ENCODE data around the gene ZBTB32. TPM values are rescaled to one million over a fixed set of nuclear protein-coding genes. Genes with fewer than 3 reads are reported as not detected.

ZBTB32 gene
- total RNA-seq, 1 experiment from 2014 or later: not detected

DNA sequence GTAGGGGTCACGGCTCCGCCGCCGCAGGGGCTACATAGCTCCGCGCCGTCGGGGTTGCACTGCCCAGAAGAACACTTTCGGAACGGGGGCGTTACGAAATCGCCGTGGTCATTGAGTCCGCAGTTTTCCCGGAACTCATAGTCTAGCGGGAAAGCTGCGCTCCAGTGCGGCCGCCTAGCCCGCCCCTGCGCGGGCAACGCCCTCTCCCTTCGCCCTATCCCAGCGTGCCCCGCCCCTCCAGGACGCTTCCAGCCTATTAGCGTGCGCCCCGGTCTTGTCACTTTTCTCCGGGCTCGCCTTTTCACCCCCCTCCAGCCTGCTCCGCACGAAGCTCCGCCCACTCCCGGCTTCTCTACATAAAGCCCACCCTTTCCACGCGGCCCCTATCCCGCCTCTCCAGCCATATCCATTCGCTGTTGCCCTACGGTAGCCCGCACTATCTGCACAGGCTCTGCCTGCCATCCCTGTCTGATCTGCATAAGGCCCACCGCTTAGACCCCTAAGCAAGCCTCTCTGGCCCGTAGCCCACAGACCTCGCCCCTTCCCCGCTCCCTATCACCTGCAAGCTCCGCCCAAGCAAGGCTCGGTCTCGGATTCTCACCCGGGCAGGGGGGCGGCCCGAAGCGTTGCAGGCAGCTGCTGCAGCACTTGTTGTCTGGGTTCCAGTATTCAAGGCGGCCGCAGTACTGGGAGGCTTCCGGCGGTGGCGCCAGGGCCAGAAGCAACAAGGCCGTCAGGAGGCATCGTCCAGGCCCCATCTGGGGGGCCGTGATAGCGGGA, 36.3 kb downstream of the ZBTB32 start (continued):
- TF ChIP-seq, protein P1, sequence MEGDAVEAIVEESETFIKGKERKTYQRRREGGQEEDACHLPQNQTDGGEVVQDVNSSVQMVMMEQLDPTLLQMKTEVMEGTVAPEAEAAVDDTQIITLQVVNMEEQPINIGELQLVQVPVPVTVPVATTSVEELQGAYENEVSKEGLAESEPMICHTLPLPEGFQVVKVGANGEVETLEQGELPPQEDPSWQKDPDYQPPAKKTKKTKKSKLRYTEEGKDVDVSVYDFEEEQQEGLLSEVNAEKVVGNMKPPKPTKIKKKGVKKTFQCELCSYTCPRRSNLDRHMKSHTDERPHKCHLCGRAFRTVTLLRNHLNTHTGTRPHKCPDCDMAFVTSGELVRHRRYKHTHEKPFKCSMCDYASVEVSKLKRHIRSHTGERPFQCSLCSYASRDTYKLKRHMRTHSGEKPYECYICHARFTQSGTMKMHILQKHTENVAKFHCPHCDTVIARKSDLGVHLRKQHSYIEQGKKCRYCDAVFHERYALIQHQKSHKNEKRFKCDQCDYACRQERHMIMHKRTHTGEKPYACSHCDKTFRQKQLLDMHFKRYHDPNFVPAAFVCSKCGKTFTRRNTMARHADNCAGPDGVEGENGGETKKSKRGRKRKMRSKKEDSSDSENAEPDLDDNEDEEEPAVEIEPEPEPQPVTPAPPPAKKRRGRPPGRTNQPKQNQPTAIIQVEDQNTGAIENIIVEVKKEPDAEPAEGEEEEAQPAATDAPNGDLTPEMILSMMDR (IDR thresholded peaks at IDR 0.05 in 2 of 3, conservative IDR thresholded peaks at IDR 0.05 in 1 of 3; ENCODE audit: borderline replicate concordance in 1 of 3, insufficient read depth in 1 of 3, low read depth in 2 of 3, low read length in 2 of 3): peak in 1 of 3 experiments; percentile 30; a peak in 1 of 6 replicates
- no peak for TF ChIP-seq YY1 (IDR thresholded peaks at IDR 0.05; ENCODE audit: extremely low read depth, insufficient replicate concordance, low read depth, low read length)
- TF ChIP-seq, protein P2, sequence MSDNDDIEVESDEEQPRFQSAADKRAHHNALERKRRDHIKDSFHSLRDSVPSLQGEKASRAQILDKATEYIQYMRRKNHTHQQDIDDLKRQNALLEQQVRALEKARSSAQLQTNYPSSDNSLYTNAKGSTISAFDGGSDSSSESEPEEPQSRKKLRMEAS (IDR thresholded peaks at IDR 0.05): peak; percentile 55; the same call in 1 of the 2 replicates

DNA sequence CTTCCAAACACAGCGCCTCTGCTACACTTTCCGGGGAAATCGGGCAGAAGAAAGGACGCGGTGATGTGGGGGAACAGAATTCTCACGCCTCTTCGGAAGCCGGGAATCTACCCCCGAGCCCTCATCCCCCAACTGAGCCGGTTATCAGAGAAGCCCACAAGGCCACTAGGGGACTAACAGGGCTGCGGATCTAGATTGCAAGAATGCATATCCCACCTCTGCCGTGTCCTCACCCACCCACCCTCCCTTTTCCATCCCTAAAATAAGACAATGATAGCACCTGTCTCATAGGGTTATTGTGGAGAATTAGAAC, 36.8 kb downstream of the ZBTB32 start:
- no peak for ATAC-seq
- H3K4me1 ChIP-seq (ENCODE audit: control insufficient read depth in 1 of 2, insufficient read depth in 2 of 2, low read length in 2 of 2): peaks cover 20 to 28% of the 10 kb centered on the region in 2 experiments
- H3K9ac ChIP-seq (ENCODE audit: low read length): peak overlapping the region; percentile 67
- TF ChIP-seq, protein P3, sequence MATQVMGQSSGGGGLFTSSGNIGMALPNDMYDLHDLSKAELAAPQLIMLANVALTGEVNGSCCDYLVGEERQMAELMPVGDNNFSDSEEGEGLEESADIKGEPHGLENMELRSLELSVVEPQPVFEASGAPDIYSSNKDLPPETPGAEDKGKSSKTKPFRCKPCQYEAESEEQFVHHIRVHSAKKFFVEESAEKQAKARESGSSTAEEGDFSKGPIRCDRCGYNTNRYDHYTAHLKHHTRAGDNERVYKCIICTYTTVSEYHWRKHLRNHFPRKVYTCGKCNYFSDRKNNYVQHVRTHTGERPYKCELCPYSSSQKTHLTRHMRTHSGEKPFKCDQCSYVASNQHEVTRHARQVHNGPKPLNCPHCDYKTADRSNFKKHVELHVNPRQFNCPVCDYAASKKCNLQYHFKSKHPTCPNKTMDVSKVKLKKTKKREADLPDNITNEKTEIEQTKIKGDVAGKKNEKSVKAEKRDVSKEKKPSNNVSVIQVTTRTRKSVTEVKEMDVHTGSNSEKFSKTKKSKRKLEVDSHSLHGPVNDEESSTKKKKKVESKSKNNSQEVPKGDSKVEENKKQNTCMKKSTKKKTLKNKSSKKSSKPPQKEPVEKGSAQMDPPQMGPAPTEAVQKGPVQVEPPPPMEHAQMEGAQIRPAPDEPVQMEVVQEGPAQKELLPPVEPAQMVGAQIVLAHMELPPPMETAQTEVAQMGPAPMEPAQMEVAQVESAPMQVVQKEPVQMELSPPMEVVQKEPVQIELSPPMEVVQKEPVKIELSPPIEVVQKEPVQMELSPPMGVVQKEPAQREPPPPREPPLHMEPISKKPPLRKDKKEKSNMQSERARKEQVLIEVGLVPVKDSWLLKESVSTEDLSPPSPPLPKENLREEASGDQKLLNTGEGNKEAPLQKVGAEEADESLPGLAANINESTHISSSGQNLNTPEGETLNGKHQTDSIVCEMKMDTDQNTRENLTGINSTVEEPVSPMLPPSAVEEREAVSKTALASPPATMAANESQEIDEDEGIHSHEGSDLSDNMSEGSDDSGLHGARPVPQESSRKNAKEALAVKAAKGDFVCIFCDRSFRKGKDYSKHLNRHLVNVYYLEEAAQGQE (IDR thresholded peaks at IDR 0.05; ENCODE audit: low read depth): no peak
- TF ChIP-seq, protein P1 (IDR thresholded peaks at IDR 0.05 in 2 of 3, conservative IDR thresholded peaks at IDR 0.05 in 1 of 3; ENCODE audit: borderline replicate concordance in 1 of 3, insufficient read depth in 1 of 3, low read depth in 2 of 3, low read length in 2 of 3): 0 out of 6 replicates have a peak, but pooled peaks of 1 of the 3 experiments have one; percentile 4
- H3K9me2 ChIP-seq (ENCODE audit: insufficient read depth): no peaks in the 10 kb centered on the region
- intact Hi-C loops (cut with micrococcal nuclease): no loop called here
- ChIA-PET POLR2A (interaction anchor here (0.8 to 2.2 kb wide), 6 partner anchors 7 to 231 kb away, joined by 3 to 8 read pairs (median 4); partner anchors contain the start of gene LIN37), CTCF (interaction anchor here (1.1 kb wide), 1 partner anchor 18 kb away, joined by 3 read pairs; no protein-coding TSS in a partner anchor), RAD21 (ENCODE audit: low non-redundant PET in 1 of 2, low total read pairs in 2 of 2, uncharacterized antibody in 2 of 2, unreplicated experiment in 2 of 2) (interaction anchor here (0.8 kb wide), 2 partner anchors 7 to 190 kb away, joined by 3 read pairs; partner anchors contain the start of gene LIN37 (in 1 of the 2))
- no peak for DNase-seq (ENCODE audit: low read depth, low spot score)
- no peaks in the 10 kb centered on the region for H4K20me1 ChIP-seq (ENCODE audit: insufficient read depth)
- H3K9me3 ChIP-seq (ENCODE audit: control insufficient read depth in 1 of 2, insufficient read depth in 1 of 2, low read depth in 1 of 2, low read length in 2 of 2): no peaks in the 10 kb centered on the region
- H3K79me2 ChIP-seq (ENCODE audit: insufficient read depth, low read length): peaks cover 7% of the 10 kb centered on the region; the same call in 1 of the 2 replicates
- peak overlapping the region; percentile 73 for H3K27ac ChIP-seq (ENCODE audit: low read depth, low read length)
- peak overlapping the region; percentile 61 to 74 for H3K4me3 ChIP-seq (replicated peaks in 1 of 2; ENCODE audit: low read depth in 1 of 2, low read length in 2 of 2)
- H2AFZ ChIP-seq (ENCODE audit: low read depth, low read length, poor library complexity, severe bottlenecking): peak overlapping the region; percentile 78
- peaks cover 14 to 23% of the 10 kb centered on the region in 2 experiments; a peak in 3 of 4 replicates for H3K36me3 ChIP-seq (ENCODE audit: control insufficient read depth in 1 of 2, insufficient read depth in 2 of 2, low read length in 2 of 2)
- H3K27me3 ChIP-seq (ENCODE audit: insufficient read depth, low read length): no peaks in the 10 kb centered on the region
- no TSS peak for BruUV-seq (replicated peaks)
- peak overlapping the region; percentile 100 for H3K4me2 ChIP-seq (ENCODE audit: low read length)

Measured in HCT116 (cell line).